GM12873 (cell line): ENCODE results near the gene TBC1D1.

Experiments used
- CTCF ChIP-seq: IDR thresholded peaks from 2 replicates; pipeline ENCODE4 v1.5.1; 2012; ENCODE audit warnings: low read depth, mild to moderate bottlenecking, moderate library complexity, low read length, control low read depth; ENCODE audit not compliant: insufficient read depth; ENCODE audit errors: missing control alignments

Gene TBC1D1

GRCh38 chr4:38067499-38067898, 176.6 kb downstream of the TBC1D1 start:
- no peak for TF ChIP-seq CTCF

GRCh38 chr4:38068107-38068506, 177.2 kb downstream of the TBC1D1 start:
- TF ChIP-seq CTCF: no peak

GRCh38 chr4:38069271-38069760, 178.4 kb downstream of the TBC1D1 start:
- peak; percentile 37 for TF ChIP-seq CTCF

- no peak for TF ChIP-seq CTCF
These were observed 181.0 kb downstream of the TBC1D1 start for GRCh38 chr4:38071801-38072431.

- TF ChIP-seq CTCF: no peak
These were observed 181.7 kb downstream of the TBC1D1 start for GRCh38 chr4:38072578-38072977.

GRCh38 chr4:38073596-38074234, 182.8 kb downstream of the TBC1D1 start:
- TF ChIP-seq CTCF: no peak

GRCh38 chr4:38075370-38076152, 184.7 kb downstream of the TBC1D1 start:
- no peak for TF ChIP-seq CTCF
